SK-N-SH treated with all-trans-retinoic acid at 6 μM for 48 hours (cell line): ENCODE data around the gene ARHGAP25.

Experiments used
- ATAC-seq: fragments of 200-7000 bp; cut with Tn5 transposase; 3 replicates; pipeline ENCODE4 v1.9.1; 2020; ENCODE audit warnings: mild to moderate bottlenecking, moderate library complexity
- ARNTL ChIP-seq: fragments of 450-650 bp; formaldehyde crosslinking; IDR thresholded peaks from 2 replicates; pipeline ENCODE4 v1.5.0; 2020; ENCODE audit warnings: low read depth, mild to moderate bottlenecking, moderate library complexity, borderline replicate concordance
- BACH2 ChIP-seq: fragments of 250-450 bp; sonication (Bioruptor Pico); IDR thresholded peaks from 2 replicates; pipeline ENCODE4 v1.9.0; 2021; ENCODE audit warnings: mild to moderate bottlenecking, borderline replicate concordance
- CSRNP3 ChIP-seq: fragments of 250-450 bp; sonication (Bioruptor Pico); IDR thresholded peaks from 2 replicates; pipeline ENCODE4 v1.5.1; 2021; ENCODE audit warnings: mild to moderate bottlenecking, moderate library complexity
- ESRRG ChIP-seq: fragments of 250-450 bp; sonication (Bioruptor Pico); IDR thresholded peaks from 2 replicates; pipeline ENCODE4 v1.6.1; 2021; ENCODE audit warnings: mild to moderate bottlenecking
- GLIS3 ChIP-seq: fragments of 250-450 bp; sonication (Bioruptor Pico); IDR thresholded peaks from 2 replicates; pipeline ENCODE4 v1.5.0; 2020; ENCODE audit warnings: mild to moderate bottlenecking, moderate library complexity
- ISL1 ChIP-seq: fragments of 250-450 bp; sonication (Bioruptor Pico); IDR thresholded peaks from 2 replicates; pipeline ENCODE4 v2.1.2; 2022; ENCODE audit warnings: mild to moderate bottlenecking, moderate library complexity
- OSR1 ChIP-seq: fragments of 250-450 bp; sonication (Bioruptor Pico); IDR thresholded peaks from 2 replicates; pipeline ENCODE4 v1.8.0; 2022; ENCODE audit warnings: moderate library complexity, mild to moderate bottlenecking, inconsistent platforms
- RARB ChIP-seq: fragments of 250-450 bp; sonication (Bioruptor Pico); IDR thresholded peaks from 2 replicates; pipeline ENCODE4 v1.8.0; 2021; ENCODE audit warnings: mild to moderate bottlenecking, moderate library complexity
- SNAI2 ChIP-seq: fragments of 250-450 bp; sonication (Bioruptor Pico); IDR thresholded peaks from 2 replicates; pipeline ENCODE4 v1.5.0; 2020; ENCODE audit warnings: mild to moderate bottlenecking, moderate library complexity
- TCF4 ChIP-seq: fragments of 250-450 bp; sonication (Bioruptor Pico); IDR thresholded peaks from 2 replicates; pipeline ENCODE4 v1.8.0; 2021; ENCODE audit warnings: mild to moderate bottlenecking, moderate library complexity, borderline replicate concordance
- TOX ChIP-seq: fragments of 250-450 bp; sonication (Bioruptor Pico); IDR thresholded peaks from 2 replicates; pipeline ENCODE4 v1.8.0; 2021; ENCODE audit warnings: mild to moderate bottlenecking, moderate library complexity, borderline replicate concordance
- ZC3H10 ChIP-seq: fragments of 250-450 bp; sonication (Bioruptor Pico); IDR thresholded peaks from 2 replicates; pipeline ENCODE4 v1.5.1; 2021; ENCODE audit warnings: mild to moderate bottlenecking, moderate library complexity
- ZFP3 ChIP-seq: fragments of 250-450 bp; sonication (Bioruptor Pico); IDR thresholded peaks from 2 replicates; pipeline ENCODE4 v1.5.0; 2020; ENCODE audit warnings: mild to moderate bottlenecking, moderate library complexity
- ZNF70 ChIP-seq: fragments of 450-650 bp; formaldehyde crosslinking; IDR thresholded peaks from 2 replicates; pipeline ENCODE4 v1.5.0; 2020; ENCODE audit warnings: mild to moderate bottlenecking, moderate library complexity
- ZNF8 ChIP-seq: fragments of 450-650 bp; formaldehyde crosslinking; IDR thresholded peaks from 2 replicates; pipeline ENCODE4 v1.5.0; 2020; ENCODE audit warnings: mild to moderate bottlenecking, moderate library complexity
- TF ChIP-seq, protein P1 (sequence below): fragments of 250-450 bp; sonication (Bioruptor Pico); IDR thresholded peaks from 2 replicates; pipeline ENCODE4 v1.5.1; 2020; ENCODE audit warnings: low read depth, mild to moderate bottlenecking, moderate library complexity
- TF ChIP-seq, protein P2 (sequence below): fragments of 250-450 bp; sonication (Bioruptor Pico); IDR thresholded peaks from 2 replicates; pipeline ENCODE4 v1.8.0; 2021; ENCODE audit warnings: low read depth, mild to moderate bottlenecking, moderate library complexity, borderline replicate concordance
- TF ChIP-seq, protein P3 (sequence below): fragments of 250-450 bp; sonication (Bioruptor Pico); IDR thresholded peaks from 2 replicates; pipeline ENCODE4 v1.8.0; 2020; ENCODE audit warnings: mild to moderate bottlenecking, moderate library complexity, borderline replicate concordance

The ARHGAP25 gene

DNA sequence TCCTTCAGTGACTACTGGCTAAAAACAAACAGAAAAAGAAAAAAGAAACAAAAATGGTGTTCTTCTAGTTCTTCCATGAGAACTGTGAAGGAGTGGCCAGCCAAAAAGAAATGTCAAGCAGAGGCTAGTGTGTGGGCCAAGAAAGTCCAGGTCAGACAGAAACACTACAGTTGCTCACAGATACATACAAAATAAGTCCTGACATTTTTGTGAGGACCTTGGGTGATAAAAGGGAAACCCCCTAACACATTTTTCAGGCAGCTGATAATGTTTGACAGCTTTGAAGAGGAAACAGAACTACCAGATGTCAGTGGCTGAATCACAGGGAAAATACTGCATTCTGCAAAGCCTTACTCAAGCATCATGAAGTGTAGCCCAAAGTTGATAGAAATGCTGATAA is 28.1 kb downstream of the ARHGAP25 start:
- no peak for ATAC-seq
- TF ChIP-seq OSR1 (CRISPR knock-in tag) = no peak
- TF ChIP-seq ZNF8 = no peak
- TF ChIP-seq ZNF70 (CRISPR knock-in tag) = no peak
- TF ChIP-seq, protein P1, sequence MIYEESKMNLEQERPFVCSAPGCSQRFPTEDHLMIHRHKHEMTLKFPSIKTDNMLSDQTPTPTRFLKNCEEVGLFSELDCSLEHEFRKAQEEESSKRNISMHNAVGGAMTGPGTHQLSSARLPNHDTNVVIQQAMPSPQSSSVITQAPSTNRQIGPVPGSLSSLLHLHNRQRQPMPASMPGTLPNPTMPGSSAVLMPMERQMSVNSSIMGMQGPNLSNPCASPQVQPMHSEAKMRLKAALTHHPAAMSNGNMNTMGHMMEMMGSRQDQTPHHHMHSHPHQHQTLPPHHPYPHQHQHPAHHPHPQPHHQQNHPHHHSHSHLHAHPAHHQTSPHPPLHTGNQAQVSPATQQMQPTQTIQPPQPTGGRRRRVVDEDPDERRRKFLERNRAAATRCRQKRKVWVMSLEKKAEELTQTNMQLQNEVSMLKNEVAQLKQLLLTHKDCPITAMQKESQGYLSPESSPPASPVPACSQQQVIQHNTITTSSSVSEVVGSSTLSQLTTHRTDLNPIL (CRISPR knock-in tag) = no peak
- TF ChIP-seq RARB (CRISPR knock-in tag) = no peak
- TF ChIP-seq, protein P2, sequence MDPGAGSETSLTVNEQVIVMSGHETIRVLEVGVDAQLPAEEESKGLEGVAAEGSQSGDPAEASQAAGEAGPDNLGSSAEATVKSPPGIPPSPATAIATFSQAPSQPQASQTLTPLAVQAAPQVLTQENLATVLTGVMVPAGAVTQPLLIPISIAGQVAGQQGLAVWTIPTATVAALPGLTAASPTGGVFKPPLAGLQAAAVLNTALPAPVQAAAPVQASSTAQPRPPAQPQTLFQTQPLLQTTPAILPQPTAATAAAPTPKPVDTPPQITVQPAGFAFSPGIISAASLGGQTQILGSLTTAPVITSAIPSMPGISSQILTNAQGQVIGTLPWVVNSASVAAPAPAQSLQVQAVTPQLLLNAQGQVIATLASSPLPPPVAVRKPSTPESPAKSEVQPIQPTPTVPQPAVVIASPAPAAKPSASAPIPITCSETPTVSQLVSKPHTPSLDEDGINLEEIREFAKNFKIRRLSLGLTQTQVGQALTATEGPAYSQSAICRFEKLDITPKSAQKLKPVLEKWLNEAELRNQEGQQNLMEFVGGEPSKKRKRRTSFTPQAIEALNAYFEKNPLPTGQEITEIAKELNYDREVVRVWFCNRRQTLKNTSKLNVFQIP (CRISPR knock-in tag) = no peak
- no peak for TF ChIP-seq BACH2 (CRISPR knock-in tag)
- TF ChIP-seq CSRNP3 (CRISPR knock-in tag) = no peak
- TF ChIP-seq ESRRG (CRISPR knock-in tag) = no peak
- no peak for TF ChIP-seq TCF4 (CRISPR knock-in tag)
- TF ChIP-seq GLIS3 (CRISPR knock-in tag) = no peak

- no peak for ATAC-seq
- TF ChIP-seq SNAI2 (CRISPR knock-in tag) (no peak), ZNF8 (no peak), ARNTL (no peak), ZFP3 (CRISPR knock-in tag) (no peak), ISL1 (CRISPR knock-in tag) (no peak), ZC3H10 (no peak), GLIS3 (CRISPR knock-in tag) (no peak), CSRNP3 (CRISPR knock-in tag) (no peak), TCF4 (CRISPR knock-in tag) (no peak), BACH2 (CRISPR knock-in tag) (no peak), TOX (CRISPR knock-in tag) (no peak), RARB (CRISPR knock-in tag) (no peak), ZNF70 (CRISPR knock-in tag) (no peak), ESRRG (CRISPR knock-in tag) (no peak)
- TF ChIP-seq, protein P3, sequence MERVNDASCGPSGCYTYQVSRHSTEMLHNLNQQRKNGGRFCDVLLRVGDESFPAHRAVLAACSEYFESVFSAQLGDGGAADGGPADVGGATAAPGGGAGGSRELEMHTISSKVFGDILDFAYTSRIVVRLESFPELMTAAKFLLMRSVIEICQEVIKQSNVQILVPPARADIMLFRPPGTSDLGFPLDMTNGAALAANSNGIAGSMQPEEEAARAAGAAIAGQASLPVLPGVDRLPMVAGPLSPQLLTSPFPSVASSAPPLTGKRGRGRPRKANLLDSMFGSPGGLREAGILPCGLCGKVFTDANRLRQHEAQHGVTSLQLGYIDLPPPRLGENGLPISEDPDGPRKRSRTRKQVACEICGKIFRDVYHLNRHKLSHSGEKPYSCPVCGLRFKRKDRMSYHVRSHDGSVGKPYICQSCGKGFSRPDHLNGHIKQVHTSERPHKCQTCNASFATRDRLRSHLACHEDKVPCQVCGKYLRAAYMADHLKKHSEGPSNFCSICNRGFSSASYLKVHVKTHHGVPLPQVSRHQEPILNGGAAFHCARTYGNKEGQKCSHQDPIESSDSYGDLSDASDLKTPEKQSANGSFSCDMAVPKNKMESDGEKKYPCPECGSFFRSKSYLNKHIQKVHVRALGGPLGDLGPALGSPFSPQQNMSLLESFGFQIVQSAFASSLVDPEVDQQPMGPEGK (CRISPR knock-in tag) = no peak
- TF ChIP-seq, protein P1 (CRISPR knock-in tag) = no peak
- TF ChIP-seq, protein P2 (CRISPR knock-in tag) = no peak
- TF ChIP-seq, all 23 proteins: peak for 0
These were observed 29.6 kb downstream of the ARHGAP25 start for GRCh38 chr2:68764041-68764805.
